GM12872 (cell line): ENCODE data around the gene C2CD5.

Source experiments
- TF ChIP-seq, protein P1 (sequence below): IDR thresholded peaks from 3 replicates; pipeline ENCODE4 v1.5.1; 2011; ENCODE audit warnings: low read depth, mild to moderate bottlenecking, low read length, moderate library complexity; ENCODE audit not compliant: insufficient read depth

Gene C2CD5

DNA sequence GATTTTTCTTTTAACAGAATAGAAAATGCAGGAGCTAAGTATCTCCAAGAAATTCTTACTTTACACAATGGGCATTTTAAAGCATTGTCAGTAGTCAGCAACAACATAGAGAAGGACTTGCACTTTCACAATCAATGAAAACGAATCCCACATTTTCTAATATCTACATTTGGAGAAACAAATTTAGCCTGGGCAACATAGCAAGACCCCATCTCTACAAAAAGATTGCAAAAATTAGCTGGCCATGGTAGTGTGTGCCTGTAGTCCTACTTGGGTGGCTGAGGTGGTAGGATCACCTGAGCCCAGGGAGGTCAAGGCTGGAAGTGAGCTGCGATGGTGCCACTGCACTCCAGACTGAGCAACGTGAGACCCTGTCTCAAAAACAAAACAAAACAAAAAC lies 30.6 kb upstream of the C2CD5 start:
- TF ChIP-seq, protein P1, sequence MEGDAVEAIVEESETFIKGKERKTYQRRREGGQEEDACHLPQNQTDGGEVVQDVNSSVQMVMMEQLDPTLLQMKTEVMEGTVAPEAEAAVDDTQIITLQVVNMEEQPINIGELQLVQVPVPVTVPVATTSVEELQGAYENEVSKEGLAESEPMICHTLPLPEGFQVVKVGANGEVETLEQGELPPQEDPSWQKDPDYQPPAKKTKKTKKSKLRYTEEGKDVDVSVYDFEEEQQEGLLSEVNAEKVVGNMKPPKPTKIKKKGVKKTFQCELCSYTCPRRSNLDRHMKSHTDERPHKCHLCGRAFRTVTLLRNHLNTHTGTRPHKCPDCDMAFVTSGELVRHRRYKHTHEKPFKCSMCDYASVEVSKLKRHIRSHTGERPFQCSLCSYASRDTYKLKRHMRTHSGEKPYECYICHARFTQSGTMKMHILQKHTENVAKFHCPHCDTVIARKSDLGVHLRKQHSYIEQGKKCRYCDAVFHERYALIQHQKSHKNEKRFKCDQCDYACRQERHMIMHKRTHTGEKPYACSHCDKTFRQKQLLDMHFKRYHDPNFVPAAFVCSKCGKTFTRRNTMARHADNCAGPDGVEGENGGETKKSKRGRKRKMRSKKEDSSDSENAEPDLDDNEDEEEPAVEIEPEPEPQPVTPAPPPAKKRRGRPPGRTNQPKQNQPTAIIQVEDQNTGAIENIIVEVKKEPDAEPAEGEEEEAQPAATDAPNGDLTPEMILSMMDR = no peak

DNA sequence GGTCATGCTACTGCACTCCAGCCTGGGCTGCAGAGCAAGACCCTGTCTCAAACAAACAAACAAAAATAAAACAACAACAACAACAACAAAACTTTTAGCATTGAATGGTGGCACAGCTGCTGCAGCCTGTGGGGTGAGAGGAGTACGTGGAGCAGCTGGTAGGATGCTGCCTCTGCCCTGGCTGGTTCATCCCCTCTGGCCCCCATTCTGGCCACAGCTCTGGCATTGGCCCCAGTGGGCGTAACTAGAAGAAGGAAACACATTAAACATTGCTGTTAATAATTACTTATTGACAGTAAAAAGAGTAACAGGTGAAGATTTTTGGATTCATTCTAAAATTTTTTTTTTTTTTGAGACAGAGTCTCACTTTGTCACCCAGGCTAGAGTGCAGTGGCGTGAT lies 28.8 kb upstream of the C2CD5 start:
- TF ChIP-seq, protein P1 = no peak

DNA sequence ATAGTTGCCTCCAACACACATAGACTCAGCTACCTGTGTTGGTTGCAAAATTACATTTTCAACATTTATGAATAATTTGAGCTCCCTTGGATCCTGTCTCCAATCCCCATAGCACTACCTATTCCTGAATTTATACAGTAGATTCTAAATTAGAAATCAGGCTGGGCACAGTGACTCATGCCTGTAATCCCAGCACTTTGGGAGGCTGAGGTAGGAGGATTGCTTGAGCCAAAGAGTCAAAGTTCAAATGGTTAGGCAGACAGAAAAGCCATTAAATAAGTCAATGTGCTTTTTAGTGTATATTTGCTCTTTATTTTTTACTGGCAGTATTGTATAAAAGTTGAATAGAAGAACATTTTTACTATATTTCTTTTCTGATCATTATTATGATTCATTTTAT lies 24.9 kb upstream of the C2CD5 start:
- TF ChIP-seq, protein P1 = no peak

DNA sequence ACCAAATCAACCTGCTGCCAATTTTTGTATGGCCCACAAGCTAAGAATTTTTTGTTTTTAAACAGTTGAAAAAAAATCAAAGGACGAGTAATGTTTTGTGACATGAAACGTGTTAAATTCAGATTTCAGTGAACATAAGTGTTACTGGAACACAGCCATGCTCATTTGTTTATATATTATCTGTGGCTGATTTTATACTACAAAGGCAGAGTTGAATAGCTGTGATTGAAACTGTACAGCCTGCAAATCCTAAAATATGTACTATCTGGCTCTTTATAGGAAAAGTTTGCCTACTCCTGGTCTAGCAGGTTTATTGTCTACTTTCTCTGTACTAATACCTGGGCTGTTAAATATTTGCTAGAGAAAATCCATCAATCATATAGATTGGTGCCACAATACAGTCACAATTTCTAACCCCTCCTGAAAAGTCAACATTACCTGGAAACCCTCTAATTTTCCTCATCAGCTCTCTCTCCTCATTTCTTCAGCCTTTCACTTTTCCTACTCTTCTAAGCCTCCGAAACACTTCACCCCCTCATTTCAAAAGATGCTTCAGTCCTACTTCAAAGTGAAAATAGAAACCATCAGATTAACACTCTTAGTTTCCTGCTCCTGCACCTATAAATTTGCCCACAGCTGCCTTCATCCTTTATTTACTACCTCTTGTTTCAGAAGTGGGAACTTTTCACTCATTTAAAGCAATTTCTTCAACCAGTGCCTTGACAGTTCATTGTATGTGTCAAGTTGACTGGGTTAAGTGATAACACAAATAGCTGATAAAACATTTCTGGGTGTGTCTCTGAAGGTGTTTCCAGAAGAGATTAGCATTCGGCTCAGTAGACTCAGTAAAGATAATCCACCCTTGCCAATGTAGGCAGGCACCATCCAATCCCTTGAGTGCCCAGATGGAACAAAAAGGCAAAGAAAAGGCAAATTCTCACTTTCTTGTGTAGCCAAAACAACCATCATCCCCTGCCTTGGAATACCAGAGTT lies 18.0 kb upstream of the C2CD5 start:
- TF ChIP-seq, protein P1 = no peak

DNA sequence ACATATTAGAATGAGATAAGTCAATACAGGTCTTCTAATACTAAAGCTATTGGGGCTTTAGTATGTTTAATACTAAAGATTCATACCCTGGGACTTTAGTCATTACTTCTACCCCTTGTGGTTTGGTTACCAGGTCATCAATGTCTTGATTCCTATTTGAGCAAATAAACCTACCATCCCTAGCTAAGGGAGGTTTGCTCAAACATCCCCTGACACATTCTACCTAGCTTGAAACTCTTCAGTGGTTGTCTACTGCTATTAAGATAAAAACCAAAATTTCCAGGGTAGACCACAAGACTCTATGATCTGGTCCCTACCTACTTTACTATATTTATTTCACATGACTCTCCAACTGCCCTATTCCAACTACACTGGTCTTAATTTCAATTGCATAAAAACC lies 7.3 kb upstream of the C2CD5 start:
- TF ChIP-seq, protein P1 = no peak

DNA sequence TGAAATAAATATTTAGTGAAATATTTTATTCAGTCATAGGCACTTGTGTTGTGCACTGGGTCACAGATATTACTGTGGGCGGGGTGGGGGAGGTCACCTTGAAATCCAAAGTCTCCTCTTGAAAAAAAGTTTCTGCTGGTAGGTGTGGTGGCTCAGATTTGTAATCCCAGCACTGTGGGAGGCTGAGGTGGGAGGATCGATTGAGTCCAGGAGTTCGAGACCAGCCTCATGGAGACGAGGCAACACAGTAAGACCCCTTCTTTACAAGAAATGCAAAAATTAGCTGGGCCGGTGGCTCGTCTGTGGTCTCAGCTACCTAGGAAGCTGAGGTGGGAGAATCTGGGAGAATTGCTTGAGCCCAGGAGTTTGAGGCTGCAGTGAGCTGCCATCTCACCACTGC lies 913 bp upstream of the C2CD5 start:
- TF ChIP-seq, protein P1 = no peak

DNA sequence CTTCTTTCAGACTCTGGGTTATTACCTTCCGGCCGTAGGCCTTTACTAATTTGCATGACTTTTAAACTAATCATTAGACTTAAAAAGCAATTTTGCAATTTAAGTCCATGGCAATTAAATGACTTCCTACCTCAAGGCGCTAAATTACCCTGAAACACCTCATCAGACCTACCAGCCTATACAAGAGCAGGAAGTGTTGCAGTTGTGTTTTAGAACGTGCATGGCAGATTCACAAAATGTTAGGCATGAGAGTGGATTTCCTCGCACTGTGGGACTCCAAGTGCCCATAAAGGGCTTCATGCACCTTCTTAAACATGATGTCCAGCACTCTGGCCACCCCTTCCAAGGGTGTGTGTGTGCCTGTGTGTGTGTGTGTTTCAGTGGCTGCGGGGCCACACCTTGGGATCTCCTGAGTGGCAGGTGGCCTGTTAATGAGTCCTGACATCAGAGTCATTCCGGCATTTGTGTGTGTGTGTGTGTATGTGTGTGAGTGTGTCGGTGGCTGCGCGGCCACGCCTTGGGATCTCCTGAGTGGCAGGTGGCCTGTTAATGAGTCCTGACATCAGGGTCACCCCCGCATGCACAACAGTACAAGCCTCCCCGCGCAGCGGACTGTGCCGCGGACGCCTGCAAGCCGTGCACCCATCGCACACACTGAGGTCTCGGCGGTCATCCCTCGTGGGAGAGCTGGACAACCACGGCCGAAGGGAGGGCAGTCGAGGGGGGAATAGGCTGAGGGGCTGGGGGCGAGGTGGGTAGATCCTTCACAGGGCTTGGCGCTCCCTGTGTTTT lies 900 bp downstream of the C2CD5 start:
- TF ChIP-seq, protein P1 = no peak
